GM23338 (cell line): ENCODE results near the gene ST3GAL4. TPM values are rescaled to one million over a fixed set of nuclear protein-coding genes. Genes with fewer than 3 reads are reported as not detected.

Source experiments
- ATAC-seq: fragments of 200-7000 bp; cut with Tn5 transposase; 3 replicates; pipeline ENCODE4 v1.9.1; 2020
- DNase-seq: peaks from one replicate; pipeline ENCODE4 v3.0.0-alpha.2; 2015; ENCODE audit warnings: low spot score
- H2AFZ ChIP-seq: fragments of 200-600 bp; sonication (generic); 2 replicates; pipeline ENCODE4 v1.8.0; 2016; ENCODE audit warnings: antibody characterized with exemption, mild to moderate bottlenecking, moderate library complexity
- H3F3A ChIP-seq: fragments of 200-600 bp; sonication (generic); replicated peaks from 2 replicates; pipeline ENCODE4 v1.8.0; 2017; ENCODE audit warnings: antibody characterized with exemption, mixed run types, low read depth
- H3K27ac ChIP-seq: fragments of 200-600 bp; sonication (generic); 2 replicates; pipeline ENCODE4 v1.6.1; 2016; ENCODE audit warnings: low read depth
- H3K27me3 ChIP-seq: fragments of 200-600 bp; sonication (generic); 2 replicates; pipeline ENCODE4 v1.8.0; 2016; ENCODE audit warnings: mild to moderate bottlenecking, mixed run types, moderate library complexity; ENCODE audit not compliant: insufficient read depth
- H3K36me3 ChIP-seq: fragments of 200-600 bp; sonication (generic); 2 replicates; pipeline ENCODE4 v1.8.0; 2016; ENCODE audit warnings: mild to moderate bottlenecking; ENCODE audit not compliant: insufficient read depth
- H3K4me1 ChIP-seq: fragments of 200-600 bp; sonication (generic); 2 replicates; pipeline ENCODE4 v1.8.0; 2016; ENCODE audit warnings: mild to moderate bottlenecking, moderate library complexity; ENCODE audit not compliant: insufficient read depth
- H3K4me2 ChIP-seq: fragments of 200-600 bp; sonication (generic); 2 replicates; pipeline ENCODE4 v1.7.1; 2017; ENCODE audit warnings: mixed run types
- H3K4me3 ChIP-seq: fragments of 200-600 bp; sonication (generic); 2 replicates; pipeline ENCODE4 v1.6.1; 2016; ENCODE audit warnings: mixed run types
- H3K79me2 ChIP-seq: fragments of 200-600 bp; sonication (generic); replicated peaks from 2 replicates; pipeline ENCODE4 v1.8.0; 2017; ENCODE audit warnings: mild to moderate bottlenecking; ENCODE audit not compliant: insufficient read depth
- H3K9me2 ChIP-seq: fragments of 200-600 bp; sonication (generic); 2 replicates; pipeline ENCODE4 v1.8.0; 2017; ENCODE audit not compliant: insufficient read depth
- H4K20me1 ChIP-seq: fragments of 200-600 bp; sonication (generic); replicated peaks from 2 replicates; pipeline ENCODE4 v1.8.0; 2017; ENCODE audit warnings: mild to moderate bottlenecking; ENCODE audit not compliant: insufficient read depth
- H3K27ac Mint-ChIP-seq: 2 replicates; pipeline ENCODE4 v1.8.0; 2020; ENCODE audit warnings: inconsistent platforms, mild to moderate bottlenecking, moderate library complexity, mixed read lengths
- H3K27me3 Mint-ChIP-seq: 3 replicates; pipeline ENCODE4 v1.8.0; 2022; ENCODE audit warnings: low read depth, mild to moderate bottlenecking, moderate library complexity, mixed read lengths, inconsistent platforms; ENCODE audit not compliant: insufficient read depth, poor library complexity
- H3K36me3 Mint-ChIP-seq: 3 replicates; pipeline ENCODE4 v1.8.0; 2021; ENCODE audit warnings: low read depth, mild to moderate bottlenecking, inconsistent platforms, moderate library complexity, mixed read lengths
- H3K4me1 Mint-ChIP-seq: 3 replicates; pipeline ENCODE4 v1.8.0; 2020; ENCODE audit warnings: mild to moderate bottlenecking, inconsistent platforms, mixed read lengths
- H3K4me3 Mint-ChIP-seq: 3 replicates; pipeline ENCODE4 v1.8.0; 2021; ENCODE audit warnings: moderate library complexity, mild to moderate bottlenecking, inconsistent platforms, mixed read lengths
- H3K9me3 Mint-ChIP-seq: 3 replicates; pipeline ENCODE4 v1.8.0; 2020; ENCODE audit warnings: moderate library complexity, mild to moderate bottlenecking, inconsistent platforms, mixed read lengths
- CTCF ChIP-seq, 2 experiments: fragments of 200-600 bp in 1 of 2; sonication (generic) in 1 of 2; conservative IDR thresholded peaks; 2 replicates each; pipeline versions ENCODE4 v1.5.1 to v1.6.1; 2016 to 2017; ENCODE audit warnings: antibody characterized with exemption in 2 of 2, low read depth in 2 of 2, mild to moderate bottlenecking in 2 of 2, moderate library complexity in 1 of 2
- EZH2 ChIP-seq: fragments of 200-600 bp; sonication (generic); IDR thresholded peaks from one replicate; pipeline ENCODE4 v1.8.0; 2017; ENCODE audit warnings: antibody characterized with exemption, mild to moderate bottlenecking, low read depth; ENCODE audit not compliant: unreplicated experiment
- EZH2phosphoT487 ChIP-seq: fragments of 200-600 bp; sonication (generic); IDR thresholded peaks from one replicate; pipeline ENCODE4 v1.8.1; 2018; ENCODE audit warnings: antibody characterized with exemption; ENCODE audit not compliant: unreplicated experiment
- JUNB ChIP-seq: IDR thresholded peaks from one replicate; pipeline ENCODE4 v1.6.1; 2016; ENCODE audit warnings: antibody characterized with exemption; ENCODE audit not compliant: unreplicated experiment
- NANOG ChIP-seq: IDR thresholded peaks from 2 replicates; pipeline ENCODE4 v1.6.1; 2016; ENCODE audit warnings: antibody characterized with exemption, borderline replicate concordance
- STAT1 ChIP-seq: IDR thresholded peaks from one replicate; pipeline ENCODE4 v1.6.1; 2016; ENCODE audit warnings: antibody characterized with exemption; ENCODE audit not compliant: unreplicated experiment
- ZNF114 ChIP-seq: fragments of 250-450 bp; sonication (Bioruptor Pico); IDR thresholded peaks from 2 replicates; pipeline ENCODE4 v1.5.0; 2020; ENCODE audit warnings: mild to moderate bottlenecking, moderate library complexity
- ZNF331 ChIP-seq: fragments of 250-450 bp; sonication (Bioruptor Pico); IDR thresholded peaks from 2 replicates; pipeline ENCODE4 v1.5.0; 2020; ENCODE audit warnings: low read depth, mild to moderate bottlenecking, moderate library complexity
- polyA plus RNA-seq: library from polyadenylated mRNA; unstranded; fragments of >200 nt; fragmentation: Nextera tagmentation; extraction: Ambion mirVana; gene quantifications from 2 replicates; pipeline ENCODE4 v1.2.1, GENCODE V29; 2016
- total RNA-seq: library from RNA; depleted of rRNA; stranded (reverse); fragments of >200 nt; shearing (Covaris generic); gene quantifications from 2 replicates; pipeline ENCODE4 v1.2.3, GENCODE V29; 2014
- TF ChIP-seq, protein P1 (sequence below): IDR thresholded peaks from 2 replicates; pipeline ENCODE4 v1.6.1; 2016; ENCODE audit warnings: antibody characterized with exemption
- TF ChIP-seq, protein P2 (sequence below): IDR thresholded peaks from one replicate; pipeline ENCODE4 v1.6.1; 2018; ENCODE audit warnings: antibody characterized with exemption; ENCODE audit not compliant: unreplicated experiment
- TF ChIP-seq, protein P3 (sequence below): fragments of 250-450 bp; sonication (Bioruptor Pico); IDR thresholded peaks from 2 replicates; pipeline ENCODE4 v1.5.0; 2020; ENCODE audit warnings: mild to moderate bottlenecking, moderate library complexity

The ST3GAL4 gene
- total and polyA plus RNA-seq, 2 experiments from 2014 or later = 10.1 to 28.0 TPM

DNA sequence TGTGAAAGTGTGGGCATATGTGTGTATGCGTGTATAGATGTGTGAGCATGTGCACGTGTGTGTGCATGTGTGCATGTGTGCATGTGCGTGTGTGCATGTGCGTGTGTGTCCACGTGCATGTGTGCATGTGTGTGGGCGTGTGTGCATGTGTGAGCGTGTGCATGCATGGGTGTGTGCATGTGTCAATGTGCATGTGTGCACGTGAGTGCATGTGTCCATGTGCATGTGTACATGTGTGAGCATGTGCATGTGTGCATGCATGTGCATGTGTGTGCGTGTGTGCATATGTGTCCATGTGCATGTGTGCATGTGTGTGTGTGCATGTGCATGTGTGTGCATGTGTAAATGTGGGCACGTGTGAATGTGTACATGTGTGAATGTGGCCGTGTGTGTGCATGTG is 95.3 kb downstream of the ST3GAL4 start:
- Mint-ChIP-seq H3K4me3 (no peak overlapping the region), H3K27me3 (peaks cover 22% of the 10 kb centered on the region), H3K4me1 (peaks cover 9% of the 10 kb centered on the region), H3K36me3 (peaks cover 13% of the 10 kb centered on the region), H3K27ac (peak overlapping the region; percentile 27; the same call in 1 of the 2 replicates), H3K9me3 (peaks cover 25% of the 10 kb centered on the region)
- Histone ChIP-seq H4K20me1 (no peaks in the 10 kb centered on the region), H3K4me2 (no peak overlapping the region), H3K9me2 (0 out of 2 replicates have a peak, but pooled peaks cover 4% of the 10 kb centered on the region), H2AFZ (no peak overlapping the region), H3K36me3 (no peaks in the 10 kb centered on the region), H3K79me2 (no peaks in the 10 kb centered on the region), H3K27ac (no peak overlapping the region), H3K4me3 (no peak overlapping the region), H3F3A (peaks cover 19% of the 10 kb centered on the region), H3K4me1 (no peaks in the 10 kb centered on the region), H3K27me3 (no peaks in the 10 kb centered on the region)
- TF ChIP-seq, protein P1, sequence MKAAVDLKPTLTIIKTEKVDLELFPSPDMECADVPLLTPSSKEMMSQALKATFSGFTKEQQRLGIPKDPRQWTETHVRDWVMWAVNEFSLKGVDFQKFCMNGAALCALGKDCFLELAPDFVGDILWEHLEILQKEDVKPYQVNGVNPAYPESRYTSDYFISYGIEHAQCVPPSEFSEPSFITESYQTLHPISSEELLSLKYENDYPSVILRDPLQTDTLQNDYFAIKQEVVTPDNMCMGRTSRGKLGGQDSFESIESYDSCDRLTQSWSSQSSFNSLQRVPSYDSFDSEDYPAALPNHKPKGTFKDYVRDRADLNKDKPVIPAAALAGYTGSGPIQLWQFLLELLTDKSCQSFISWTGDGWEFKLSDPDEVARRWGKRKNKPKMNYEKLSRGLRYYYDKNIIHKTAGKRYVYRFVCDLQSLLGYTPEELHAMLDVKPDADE = no peak
- TF ChIP-seq ZNF331 (CRISPR knock-in tag) (no peak), ZNF114 (CRISPR knock-in tag) (no peak), CTCF (conservative IDR thresholded peaks at IDR 0.05; ENCODE audit: low read depth in 2 of 2) (no peak), STAT1 (no peak), NANOG (no peak), EZH2 (no peak), EZH2phosphoT487 (no peak), JUNB (no peak)
- TF ChIP-seq, protein P2, sequence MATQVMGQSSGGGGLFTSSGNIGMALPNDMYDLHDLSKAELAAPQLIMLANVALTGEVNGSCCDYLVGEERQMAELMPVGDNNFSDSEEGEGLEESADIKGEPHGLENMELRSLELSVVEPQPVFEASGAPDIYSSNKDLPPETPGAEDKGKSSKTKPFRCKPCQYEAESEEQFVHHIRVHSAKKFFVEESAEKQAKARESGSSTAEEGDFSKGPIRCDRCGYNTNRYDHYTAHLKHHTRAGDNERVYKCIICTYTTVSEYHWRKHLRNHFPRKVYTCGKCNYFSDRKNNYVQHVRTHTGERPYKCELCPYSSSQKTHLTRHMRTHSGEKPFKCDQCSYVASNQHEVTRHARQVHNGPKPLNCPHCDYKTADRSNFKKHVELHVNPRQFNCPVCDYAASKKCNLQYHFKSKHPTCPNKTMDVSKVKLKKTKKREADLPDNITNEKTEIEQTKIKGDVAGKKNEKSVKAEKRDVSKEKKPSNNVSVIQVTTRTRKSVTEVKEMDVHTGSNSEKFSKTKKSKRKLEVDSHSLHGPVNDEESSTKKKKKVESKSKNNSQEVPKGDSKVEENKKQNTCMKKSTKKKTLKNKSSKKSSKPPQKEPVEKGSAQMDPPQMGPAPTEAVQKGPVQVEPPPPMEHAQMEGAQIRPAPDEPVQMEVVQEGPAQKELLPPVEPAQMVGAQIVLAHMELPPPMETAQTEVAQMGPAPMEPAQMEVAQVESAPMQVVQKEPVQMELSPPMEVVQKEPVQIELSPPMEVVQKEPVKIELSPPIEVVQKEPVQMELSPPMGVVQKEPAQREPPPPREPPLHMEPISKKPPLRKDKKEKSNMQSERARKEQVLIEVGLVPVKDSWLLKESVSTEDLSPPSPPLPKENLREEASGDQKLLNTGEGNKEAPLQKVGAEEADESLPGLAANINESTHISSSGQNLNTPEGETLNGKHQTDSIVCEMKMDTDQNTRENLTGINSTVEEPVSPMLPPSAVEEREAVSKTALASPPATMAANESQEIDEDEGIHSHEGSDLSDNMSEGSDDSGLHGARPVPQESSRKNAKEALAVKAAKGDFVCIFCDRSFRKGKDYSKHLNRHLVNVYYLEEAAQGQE = no peak
- TF ChIP-seq, protein P3, sequence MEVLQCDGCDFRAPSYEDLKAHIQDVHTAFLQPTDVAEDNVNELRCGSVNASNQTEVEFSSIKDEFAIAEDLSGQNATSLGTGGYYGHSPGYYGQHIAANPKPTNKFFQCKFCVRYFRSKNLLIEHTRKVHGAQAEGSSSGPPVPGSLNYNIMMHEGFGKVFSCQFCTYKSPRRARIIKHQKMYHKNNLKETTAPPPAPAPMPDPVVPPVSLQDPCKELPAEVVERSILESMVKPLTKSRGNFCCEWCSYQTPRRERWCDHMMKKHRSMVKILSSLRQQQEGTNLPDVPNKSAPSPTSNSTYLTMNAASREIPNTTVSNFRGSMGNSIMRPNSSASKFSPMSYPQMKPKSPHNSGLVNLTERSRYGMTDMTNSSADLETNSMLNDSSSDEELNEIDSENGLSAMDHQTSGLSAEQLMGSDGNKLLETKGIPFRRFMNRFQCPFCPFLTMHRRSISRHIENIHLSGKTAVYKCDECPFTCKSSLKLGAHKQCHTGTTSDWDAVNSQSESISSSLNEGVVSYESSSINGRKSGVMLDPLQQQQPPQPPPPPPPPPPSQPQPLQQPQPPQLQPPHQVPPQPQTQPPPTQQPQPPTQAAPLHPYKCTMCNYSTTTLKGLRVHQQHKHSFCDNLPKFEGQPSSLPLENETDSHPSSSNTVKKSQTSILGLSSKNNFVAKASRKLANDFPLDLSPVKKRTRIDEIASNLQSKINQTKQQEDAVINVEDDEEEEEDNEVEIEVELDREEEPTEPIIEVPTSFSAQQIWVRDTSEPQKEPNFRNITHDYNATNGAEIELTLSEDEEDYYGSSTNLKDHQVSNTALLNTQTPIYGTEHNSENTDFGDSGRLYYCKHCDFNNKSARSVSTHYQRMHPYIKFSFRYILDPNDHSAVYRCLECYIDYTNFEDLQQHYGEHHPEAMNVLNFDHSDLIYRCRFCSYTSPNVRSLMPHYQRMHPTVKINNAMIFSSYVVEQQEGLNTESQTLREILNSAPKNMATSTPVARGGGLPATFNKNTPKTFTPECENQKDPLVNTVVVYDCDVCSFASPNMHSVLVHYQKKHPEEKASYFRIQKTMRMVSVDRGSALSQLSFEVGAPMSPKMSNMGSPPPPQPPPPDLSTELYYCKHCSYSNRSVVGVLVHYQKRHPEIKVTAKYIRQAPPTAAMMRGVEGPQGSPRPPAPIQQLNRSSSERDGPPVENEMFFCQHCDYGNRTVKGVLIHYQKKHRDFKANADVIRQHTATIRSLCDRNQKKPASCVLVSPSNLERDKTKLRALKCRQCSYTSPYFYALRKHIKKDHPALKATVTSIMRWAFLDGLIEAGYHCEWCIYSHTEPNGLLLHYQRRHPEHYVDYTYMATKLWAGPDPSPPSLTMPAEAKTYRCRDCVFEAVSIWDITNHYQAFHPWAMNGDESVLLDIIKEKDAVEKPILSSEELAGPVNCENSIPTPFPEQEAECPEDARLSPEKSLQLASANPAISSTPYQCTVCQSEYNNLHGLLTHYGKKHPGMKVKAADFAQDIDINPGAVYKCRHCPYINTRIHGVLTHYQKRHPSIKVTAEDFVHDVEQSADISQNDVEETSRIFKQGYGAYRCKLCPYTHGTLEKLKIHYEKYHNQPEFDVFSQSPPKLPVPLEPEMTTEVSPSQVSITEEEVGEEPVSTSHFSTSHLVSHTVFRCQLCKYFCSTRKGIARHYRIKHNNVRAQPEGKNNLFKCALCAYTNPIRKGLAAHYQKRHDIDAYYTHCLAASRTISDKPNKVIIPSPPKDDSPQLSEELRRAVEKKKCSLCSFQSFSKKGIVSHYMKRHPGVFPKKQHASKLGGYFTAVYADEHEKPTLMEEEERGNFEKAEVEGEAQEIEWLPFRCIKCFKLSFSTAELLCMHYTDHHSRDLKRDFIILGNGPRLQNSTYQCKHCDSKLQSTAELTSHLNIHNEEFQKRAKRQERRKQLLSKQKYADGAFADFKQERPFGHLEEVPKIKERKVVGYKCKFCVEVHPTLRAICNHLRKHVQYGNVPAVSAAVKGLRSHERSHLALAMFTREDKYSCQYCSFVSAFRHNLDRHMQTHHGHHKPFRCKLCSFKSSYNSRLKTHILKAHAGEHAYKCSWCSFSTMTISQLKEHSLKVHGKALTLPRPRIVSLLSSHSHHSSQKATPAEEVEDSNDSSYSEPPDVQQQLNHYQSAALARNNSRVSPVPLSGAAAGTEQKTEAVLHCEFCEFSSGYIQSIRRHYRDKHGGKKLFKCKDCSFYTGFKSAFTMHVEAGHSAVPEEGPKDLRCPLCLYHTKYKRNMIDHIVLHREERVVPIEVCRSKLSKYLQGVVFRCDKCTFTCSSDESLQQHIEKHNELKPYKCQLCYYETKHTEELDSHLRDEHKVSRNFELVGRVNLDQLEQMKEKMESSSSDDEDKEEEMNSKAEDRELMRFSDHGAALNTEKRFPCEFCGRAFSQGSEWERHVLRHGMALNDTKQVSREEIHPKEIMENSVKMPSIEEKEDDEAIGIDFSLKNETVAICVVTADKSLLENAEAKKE (CRISPR knock-in tag) = no peak
- no peak for ATAC-seq
- no peak for DNase-seq
